ENCODE results near the gene PPP1R11. TPM values are rescaled to one million over a fixed set of nuclear protein-coding genes. Genes with fewer than 3 reads are reported as not detected.
"Not testable (repeated sequence)": the region's sequence is repeated elsewhere in the genome, so short reads cannot be mapped to it uniquely, and the experiment has no call there.

Gene PPP1R11
- total RNA-seq, 1 donor from 2014 or later = 22.7 TPM

DNA sequence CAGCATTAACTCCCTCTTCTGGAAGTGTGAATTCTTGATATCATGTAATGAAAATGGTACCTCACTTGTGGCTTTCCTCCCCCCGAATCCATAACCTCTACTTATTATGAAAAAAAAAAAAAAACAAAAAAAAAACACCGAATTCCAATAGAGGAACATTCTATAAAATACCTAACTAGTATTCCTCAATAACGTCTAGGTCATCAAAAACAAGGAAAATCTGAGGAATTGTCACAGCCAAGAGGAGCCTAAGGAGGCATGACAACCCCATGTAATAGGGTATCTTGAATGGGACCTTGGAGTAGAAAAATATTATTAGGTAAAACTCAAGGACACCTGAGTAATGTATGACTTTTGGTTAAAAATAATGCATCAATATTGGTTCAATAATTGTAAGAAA is 44.8 kb upstream of the PPP1R11 start:
- H3K9me3 Mint-ChIP-seq = no peaks in the 10 kb centered on the region
- Histone ChIP-seq H3F3A (ENCODE audit: low read depth) (no peaks in the 10 kb centered on the region), H3K9me3 (ENCODE audit: low read depth) (no peaks in the 10 kb centered on the region)

GRCh38 chr6:30022712-30023111 is 44.3 kb upstream of the PPP1R11 start:
- not testable (repeated sequence) for H3K4me3 Mint-ChIP-seq; H3K9ac ChIP-seq; H2AFZ ChIP-seq (replicated peaks); H3K9me3 ChIP-seq (ENCODE audit: low read depth); H3K4me1 ChIP-seq; H4K20me1 ChIP-seq (ENCODE audit: low read depth); H3K27ac ChIP-seq; H3K27me3 Mint-ChIP-seq (ENCODE audit: insufficient read depth, low read depth); H3K27ac Mint-ChIP-seq; H3K27me3 ChIP-seq; H3K4me3 ChIP-seq; H3K79me2 ChIP-seq (ENCODE audit: low read depth); H3F3A ChIP-seq (ENCODE audit: low read depth); H3K36me3 ChIP-seq; H3K36me3 Mint-ChIP-seq; H3K4me1 Mint-ChIP-seq; H3K4me2 ChIP-seq; DNase-seq (ENCODE audit: low spot score); H3K9me3 Mint-ChIP-seq

More for the DNA sequence above, 44.8 kb upstream of the PPP1R11 start:
- DNase-seq (ENCODE audit: low spot score) = no peak
- H3K4me2 ChIP-seq = no peak overlapping the region
- H3K9ac ChIP-seq = no peak overlapping the region
- no peak overlapping the region for H3K4me3 ChIP-seq
- no peaks in the 10 kb centered on the region for H3K36me3 ChIP-seq
- no peaks in the 10 kb centered on the region for H4K20me1 ChIP-seq (ENCODE audit: low read depth)
- TF ChIP-seq CTCF (IDR thresholded peaks at IDR 0.05) = no peak
- no peak for TF ChIP-seq EZH2 (IDR thresholded peaks at IDR 0.05)
- TF ChIP-seq EZH2phosphoT487 (IDR thresholded peaks at IDR 0.05) = no peak
- H2AFZ ChIP-seq (replicated peaks) = no peak overlapping the region
- no peaks in the 10 kb centered on the region for H3K27me3 ChIP-seq
- no peak overlapping the region for H3K27ac ChIP-seq
- Mint-ChIP-seq H3K36me3 (peaks cover 2% of the 10 kb centered on the region), H3K4me1 (no peaks in the 10 kb centered on the region), H3K27ac (no peak overlapping the region), H3K4me3 (no peak overlapping the region), H3K27me3 (ENCODE audit: insufficient read depth, low read depth) (peaks cover 3% of the 10 kb centered on the region)
- no peaks in the 10 kb centered on the region for H3K4me1 ChIP-seq
- no peaks in the 10 kb centered on the region for H3K79me2 ChIP-seq (ENCODE audit: low read depth)

- Mint-ChIP-seq H3K27ac (no peak overlapping the region), H3K4me3 (no peak overlapping the region), H3K4me1 (no peaks in the 10 kb centered on the region), H3K36me3 (peaks cover 2% of the 10 kb centered on the region), H3K27me3 (ENCODE audit: insufficient read depth, low read depth) (no peaks in the 10 kb centered on the region), H3K9me3 (no peaks in the 10 kb centered on the region)
- no peak overlapping the region for H3K27ac ChIP-seq
- no peak overlapping the region for H3K4me2 ChIP-seq
- no peaks in the 10 kb centered on the region for H3F3A ChIP-seq (ENCODE audit: low read depth)
- H3K9me3 ChIP-seq (ENCODE audit: low read depth) = no peaks in the 10 kb centered on the region
- no peaks in the 10 kb centered on the region for H4K20me1 ChIP-seq (ENCODE audit: low read depth)
- TF ChIP-seq EZH2phosphoT487 (IDR thresholded peaks at IDR 0.05) = no peak
- no peaks in the 10 kb centered on the region for H3K36me3 ChIP-seq
- H3K4me1 ChIP-seq = no peaks in the 10 kb centered on the region
- H3K9ac ChIP-seq = no peak overlapping the region
- no peak overlapping the region for H3K4me3 ChIP-seq
- no peak overlapping the region for H2AFZ ChIP-seq (replicated peaks)
- DNase-seq (ENCODE audit: low spot score) = no peak
- H3K79me2 ChIP-seq (ENCODE audit: low read depth) = no peaks in the 10 kb centered on the region
- H3K27me3 ChIP-seq = no peaks in the 10 kb centered on the region
These were observed 41.8 kb upstream of the PPP1R11 start for GRCh38 chr6:30025186-30025585.

DNA sequence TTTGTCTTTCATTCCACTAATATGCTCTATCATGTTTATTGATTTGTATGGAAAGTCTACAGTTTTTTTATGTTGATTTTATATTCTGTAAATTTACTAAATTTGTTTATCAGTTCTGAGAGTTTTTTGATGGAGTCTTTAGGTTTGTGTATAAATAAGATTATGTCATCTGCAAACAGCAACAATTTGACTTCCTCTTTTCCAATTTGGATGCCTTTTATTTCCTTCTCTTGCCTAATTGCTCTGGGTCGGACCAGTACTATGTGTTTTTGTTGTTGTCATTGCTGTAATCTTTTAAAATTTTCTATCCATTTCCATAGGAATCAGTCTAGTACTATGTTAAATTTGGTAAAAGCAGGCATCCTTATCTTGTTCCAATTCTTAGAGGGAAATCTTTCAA is 37.4 kb upstream of the PPP1R11 start:
- H3K4me3 Mint-ChIP-seq = no peak overlapping the region
- no peak overlapping the region for H3K4me2 ChIP-seq
- no peaks in the 10 kb centered on the region for H3K4me1 Mint-ChIP-seq
- H3K79me2 ChIP-seq (ENCODE audit: low read depth) = no peaks in the 10 kb centered on the region
- no peaks in the 10 kb centered on the region for H3K36me3 ChIP-seq
- H3F3A ChIP-seq (ENCODE audit: low read depth) = no peaks in the 10 kb centered on the region
- no peak overlapping the region for H2AFZ ChIP-seq (replicated peaks)
- TF ChIP-seq CTCF (IDR thresholded peaks at IDR 0.05) (no peak), EZH2 (IDR thresholded peaks at IDR 0.05) (no peak), EZH2phosphoT487 (IDR thresholded peaks at IDR 0.05) (no peak)
- H3K27ac Mint-ChIP-seq = no peak overlapping the region
- no peaks in the 10 kb centered on the region for H3K27me3 Mint-ChIP-seq (ENCODE audit: insufficient read depth, low read depth)
- H3K4me1 ChIP-seq = no peaks in the 10 kb centered on the region
- no peaks in the 10 kb centered on the region for H4K20me1 ChIP-seq (ENCODE audit: low read depth)
- H3K27me3 ChIP-seq = no peaks in the 10 kb centered on the region
- H3K27ac ChIP-seq = no peak overlapping the region
- H3K36me3 Mint-ChIP-seq = peaks cover 2% of the 10 kb centered on the region
- H3K4me3 ChIP-seq = no peak overlapping the region
- no peak for DNase-seq (ENCODE audit: low spot score)
- H3K9ac ChIP-seq = no peak overlapping the region
- H3K9me3 ChIP-seq (ENCODE audit: low read depth) = no peaks in the 10 kb centered on the region
- no peaks in the 10 kb centered on the region for H3K9me3 Mint-ChIP-seq

Data from neural progenitor cell (in vitro differentiated cells).